IPS DF 6.9 (cell line): ENCODE measurements around the gene ENPP5.
"Not testable (repeated sequence)": the region's sequence is repeated elsewhere in the genome, so short reads cannot be mapped to it uniquely, and the experiment has no call there.

Source experiments
- DNase-seq: peaks from one replicate; pipeline ENCODE4 v3.0.0-alpha.2; 2013; ENCODE audit warnings: low read depth, low spot score
- H3K27ac ChIP-seq: one replicate; pipeline ENCODE4 v1.5.1; 2013; ENCODE audit warnings: low read length, control low read depth
- H3K27me3 ChIP-seq: 2 replicates; pipeline ENCODE4 v1.6.1; 2013; ENCODE audit warnings: mild to moderate bottlenecking, low read length; ENCODE audit not compliant: control insufficient read depth, insufficient read depth
- H3K36me3 ChIP-seq: 2 replicates; pipeline ENCODE4 v1.6.1; 2013; ENCODE audit warnings: low read length; ENCODE audit not compliant: control insufficient read depth, insufficient read depth
- H3K4me1 ChIP-seq: 2 replicates; pipeline ENCODE4 v1.6.1; 2013; ENCODE audit warnings: low read length; ENCODE audit not compliant: control insufficient read depth, insufficient read depth
- H3K4me3 ChIP-seq: 2 replicates; pipeline ENCODE4 v1.5.1; 2013; ENCODE audit warnings: mild to moderate bottlenecking, low read length
- H3K9me3 ChIP-seq: 2 replicates; pipeline ENCODE4 v1.6.1; 2013; ENCODE audit warnings: low read length, inconsistent platforms; ENCODE audit not compliant: control insufficient read depth, insufficient read depth
- WGBS: extraction: QIAGEN DNeasy Blood & Tissue Kit; methylation state at CpG from one replicate; pipeline ENCODE4 v1.1.7; 2013; ENCODE audit warnings: mixed read lengths, missing lambda C conversion rate; ENCODE audit not compliant: insufficient read length, insufficient coverage; 5-methylcytosine and 5-hydroxymethylcytosine counted together

The ENPP5 gene

GRCh38 chr6:46175446-46175845, 4.7 kb upstream of the ENPP5 start:
- Histone ChIP-seq H3K4me1 (no peaks in the 10 kb centered on the region), H3K36me3 (no peaks in the 10 kb centered on the region), H3K9me3 (no peaks in the 10 kb centered on the region), H3K4me3 (no peak overlapping the region), H3K27ac (no peak overlapping the region), H3K27me3 (no peaks in the 10 kb centered on the region)
- DNase-seq = no peak
- WGBS = no CpG with 5 or more reads among the region's 4 CpGs

DNA sequence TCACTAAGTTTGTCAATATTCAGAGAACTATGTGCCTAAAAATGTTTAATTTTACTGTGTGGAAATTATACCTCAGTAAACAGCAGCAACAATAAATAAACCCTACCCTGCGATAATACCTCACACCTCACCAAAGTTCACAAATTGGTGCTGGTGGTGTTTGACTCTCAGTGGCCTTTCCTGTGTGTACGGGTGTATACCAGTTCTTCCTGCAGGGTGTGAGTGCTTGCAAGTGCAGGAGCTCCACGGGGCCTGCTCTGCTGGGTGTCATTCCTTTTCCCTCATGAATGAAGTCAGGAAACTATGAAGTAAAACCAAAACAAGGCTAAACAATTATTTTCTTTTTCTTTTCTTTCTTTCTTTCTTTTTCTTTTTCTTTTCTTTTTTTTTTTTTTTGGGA, 4.1 kb upstream of the ENPP5 start:
- no peak overlapping the region for H3K27ac ChIP-seq
- no peaks in the 10 kb centered on the region for H3K27me3 ChIP-seq
- H3K9me3 ChIP-seq = no peaks in the 10 kb centered on the region
- no peak overlapping the region for H3K4me3 ChIP-seq
- no peak for DNase-seq
- no CpG with 5 or more reads among the region's 3 CpGs for WGBS
- no peaks in the 10 kb centered on the region for H3K4me1 ChIP-seq
- no peaks in the 10 kb centered on the region for H3K36me3 ChIP-seq

- H3K36me3 ChIP-seq = no peaks in the 10 kb centered on the region
- DNase-seq = no peak
- H3K27ac ChIP-seq = no peak overlapping the region
- H3K27me3 ChIP-seq = peaks cover 1% of the 10 kb centered on the region; the same call in 1 of the 2 replicates
- H3K4me1 ChIP-seq = no peaks in the 10 kb centered on the region
- WGBS = no CpG with 5 or more reads among the region's 4 CpGs
- no peak overlapping the region for H3K4me3 ChIP-seq
- no peaks in the 10 kb centered on the region for H3K9me3 ChIP-seq
These were observed 1.4 kb upstream of the ENPP5 start for GRCh38 chr6:46172176-46172575.

GRCh38 chr6:46160102-46160501, 10.7 kb downstream of the ENPP5 start:
- Histone ChIP-seq H3K4me1 (no peaks in the 10 kb centered on the region), H3K9me3 (no peaks in the 10 kb centered on the region), H3K4me3 (no peak overlapping the region), H3K27ac (no peak overlapping the region), H3K36me3 (no peaks in the 10 kb centered on the region), H3K27me3 (no peaks in the 10 kb centered on the region)
- WGBS = no CpG with 5 or more reads among the region's 5 CpGs
- no peak for DNase-seq

DNA sequence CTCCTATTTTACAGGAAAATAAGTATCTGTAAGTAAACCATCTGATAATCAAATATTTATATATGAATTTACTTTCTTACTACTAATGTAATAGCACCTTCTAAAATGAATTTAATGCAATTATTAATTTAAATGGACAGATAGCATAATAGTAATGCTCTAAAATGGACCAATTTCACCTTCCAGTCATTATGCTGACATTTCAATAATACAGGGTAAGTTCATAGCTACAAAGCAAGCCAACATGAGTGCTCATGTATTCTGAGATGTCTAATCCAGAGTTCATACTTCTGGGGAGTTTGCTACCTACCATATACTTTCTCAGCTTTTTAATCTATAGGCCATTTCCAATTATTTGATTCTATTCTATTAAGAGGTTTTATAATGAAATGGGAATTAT, 11.6 kb downstream of the ENPP5 start:
- Histone ChIP-seq H3K4me3 (no peak overlapping the region), H3K4me1 (no peaks in the 10 kb centered on the region), H3K9me3 (no peaks in the 10 kb centered on the region), H3K27me3 (no peaks in the 10 kb centered on the region), H3K36me3 (no peaks in the 10 kb centered on the region), H3K27ac (no peak overlapping the region)
- no peak for DNase-seq

- Histone ChIP-seq H3K4me3 (no peak overlapping the region), H3K27ac (no peak overlapping the region), H3K27me3 (no peaks in the 10 kb centered on the region), H3K4me1 (no peaks in the 10 kb centered on the region), H3K36me3 (no peaks in the 10 kb centered on the region), H3K9me3 (no peaks in the 10 kb centered on the region)
- DNase-seq = no peak
These were observed 14.1 kb downstream of the ENPP5 start for GRCh38 chr6:46156701-46157100.

DNA sequence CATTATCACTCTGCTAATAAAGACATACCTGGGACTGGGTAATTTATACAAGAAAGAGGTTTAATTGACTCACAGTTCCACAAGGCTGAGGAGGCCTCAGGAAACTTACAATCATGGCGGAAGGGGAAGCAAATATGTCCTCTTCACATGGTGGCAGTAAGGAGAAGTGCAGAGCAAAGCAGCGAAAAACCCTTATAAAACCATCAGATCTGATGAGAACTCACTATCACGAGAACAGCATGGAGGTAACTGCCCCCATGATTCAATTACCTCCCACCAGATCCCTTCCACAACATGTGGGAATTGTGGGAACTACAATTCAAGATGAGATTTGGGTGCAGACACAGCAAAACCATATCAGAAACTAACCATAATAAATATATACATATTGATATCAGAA, 21.7 kb downstream of the ENPP5 start:
- H3K4me1 ChIP-seq, H3K9me3 ChIP-seq, H3K36me3 ChIP-seq, H3K27me3 ChIP-seq, DNase-seq, H3K4me3 ChIP-seq, H3K27ac ChIP-seq: not testable (repeated sequence)
- WGBS = no CpG with 5 or more reads among the region's 3 CpGs

DNA sequence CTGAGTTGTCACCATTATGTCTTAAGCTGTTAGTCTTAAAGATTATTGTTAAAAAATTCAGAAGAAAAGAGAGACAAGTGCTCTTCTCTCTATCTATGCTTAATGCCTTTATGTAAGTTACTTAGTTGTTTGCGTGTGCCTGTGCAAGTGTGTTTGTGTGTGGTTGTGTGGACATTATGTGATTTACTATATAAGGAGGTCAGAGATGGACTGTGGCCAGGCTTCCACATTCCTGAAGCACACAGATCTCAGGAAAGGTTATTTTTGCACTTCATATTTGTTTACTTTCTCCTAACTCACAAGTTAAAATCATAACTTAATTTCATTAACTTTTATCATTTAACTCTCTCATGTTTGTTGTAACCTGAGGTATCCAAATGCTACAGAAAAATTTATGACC, 26.5 kb downstream of the ENPP5 start:
- WGBS = no CpG with 5 or more reads among the region's 1 CpG

DNA sequence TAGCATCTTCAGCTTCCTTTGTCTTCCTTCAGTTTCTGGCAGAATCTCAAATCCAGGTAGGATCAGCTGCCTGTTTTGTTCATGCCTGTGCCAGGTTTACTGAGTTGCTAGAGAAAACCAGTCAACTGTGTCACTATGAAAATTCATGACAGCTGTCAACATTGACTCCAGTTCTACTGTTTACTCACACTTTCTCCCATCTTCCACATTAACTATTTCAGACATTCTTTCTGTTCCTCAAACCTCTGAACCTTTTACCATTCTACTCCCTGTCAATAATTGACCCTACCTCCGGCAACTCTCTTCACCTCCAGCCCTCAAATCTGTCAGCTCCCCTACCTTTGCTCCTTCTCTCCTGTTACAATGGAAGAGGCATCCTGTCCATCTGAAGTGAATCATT, 32.5 kb downstream of the ENPP5 start:
- Histone ChIP-seq H3K4me3 (no peak overlapping the region), H3K27me3 (no peaks in the 10 kb centered on the region), H3K4me1 (no peaks in the 10 kb centered on the region), H3K27ac (no peak overlapping the region), H3K36me3 (no peaks in the 10 kb centered on the region), H3K9me3 (no peaks in the 10 kb centered on the region)
- DNase-seq = no peak
- WGBS = no CpG with 5 or more reads among the region's 1 CpG

More for the DNA sequence above, 26.5 kb downstream of the ENPP5 start:
- Histone ChIP-seq H3K4me1 (no peaks in the 10 kb centered on the region), H3K27me3 (no peaks in the 10 kb centered on the region), H3K4me3 (no peak overlapping the region), H3K27ac (no peak overlapping the region), H3K9me3 (no peaks in the 10 kb centered on the region), H3K36me3 (no peaks in the 10 kb centered on the region)
- no peak for DNase-seq

- Histone ChIP-seq H3K9me3 (no peaks in the 10 kb centered on the region), H3K36me3 (no peaks in the 10 kb centered on the region), H3K27me3 (no peaks in the 10 kb centered on the region), H3K4me3 (no peak overlapping the region), H3K27ac (no peak overlapping the region), H3K4me1 (no peaks in the 10 kb centered on the region)
- no CpG with 5 or more reads among the region's 2 CpGs for whole genome bisulfite sequencing
- no peak for DNase-seq
These were observed 33.4 kb downstream of the ENPP5 start for GRCh38 chr6:46137387-46137786.

- no peak overlapping the region for H3K4me3 ChIP-seq
- H3K9me3 ChIP-seq = no peaks in the 10 kb centered on the region
- H3K36me3 ChIP-seq = no peaks in the 10 kb centered on the region
- WGBS = no CpG with 5 or more reads among the region's 2 CpGs
- no peak overlapping the region for H3K27ac ChIP-seq
- no peak for DNase-seq
- H3K27me3 ChIP-seq = no peaks in the 10 kb centered on the region
- H3K4me1 ChIP-seq = no peaks in the 10 kb centered on the region
These were observed 33.9 kb downstream of the ENPP5 start for GRCh38 chr6:46136831-46137230.
